GM18868 (cell line): Measurements from ENCODE around the gene ACAD10.
"Not testable (repeated sequence)": the region's sequence is repeated elsewhere in the genome, so short reads cannot be mapped to it uniquely, and the experiment has no call there.

ENCODE experiments used
- ATAC-seq: cut with Tn5 transposase; IDR thresholded peaks from one replicate; pipeline ENCODE4 v1.9.1; 2021; ENCODE audit warnings: mild to moderate bottlenecking, moderate library complexity; ENCODE audit not compliant: unreplicated experiment

The ACAD10 gene

GRCh38 chr12:111686574-111687105 lies 787 bp downstream of the ACAD10 start:
- no peak for ATAC-seq

- no peak for ATAC-seq
These were observed 1.4 kb downstream of the ACAD10 start for GRCh38 chr12:111687255-111687654.

DNA sequence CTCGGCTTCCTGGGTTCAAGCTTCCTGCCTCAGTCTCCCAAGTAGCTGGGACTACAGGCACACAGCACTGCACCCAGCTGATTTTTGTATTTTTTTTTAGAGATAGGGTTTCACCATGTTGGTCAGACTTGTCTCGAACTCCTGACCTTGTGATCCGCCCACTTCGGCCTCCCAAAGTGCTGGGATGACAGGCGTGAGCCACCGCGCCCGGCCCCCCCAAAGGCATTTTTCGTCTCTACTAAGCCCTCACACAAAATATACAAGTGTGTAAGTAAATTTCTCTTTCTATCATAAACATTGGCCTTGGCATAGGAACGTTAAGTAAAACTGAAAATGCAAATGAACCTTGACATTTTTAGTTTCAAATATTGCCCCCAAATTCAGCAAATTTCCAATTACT lies 2.1 kb downstream of the ACAD10 start:
- ATAC-seq, result no peak

DNA sequence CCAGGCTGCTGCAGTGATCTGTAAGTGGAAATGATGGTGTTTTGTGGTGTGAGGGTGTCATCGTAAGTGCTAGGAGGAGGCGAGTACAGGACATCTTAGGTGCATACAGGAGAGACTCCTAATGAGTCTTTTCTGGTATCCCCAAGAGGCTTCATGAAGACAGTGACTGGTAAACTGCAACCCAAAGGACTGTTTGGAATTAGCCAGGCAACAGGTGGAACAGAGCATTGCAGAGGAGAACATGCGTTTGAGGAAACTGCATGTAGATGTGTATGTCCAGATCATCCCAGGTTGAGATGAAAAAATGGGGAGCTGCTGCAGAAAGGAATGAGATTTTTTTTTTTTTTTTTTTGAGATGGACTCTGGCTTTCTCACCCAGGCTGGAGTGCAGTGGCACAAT lies 5.4 kb downstream of the ACAD10 start:
- ATAC-seq, result no peak

- no peak for ATAC-seq
These were observed 6.8 kb downstream of the ACAD10 start for GRCh38 chr12:111692575-111693210.

- no peak for ATAC-seq
These were observed 8.0 kb downstream of the ACAD10 start for GRCh38 chr12:111693818-111694217.

DNA sequence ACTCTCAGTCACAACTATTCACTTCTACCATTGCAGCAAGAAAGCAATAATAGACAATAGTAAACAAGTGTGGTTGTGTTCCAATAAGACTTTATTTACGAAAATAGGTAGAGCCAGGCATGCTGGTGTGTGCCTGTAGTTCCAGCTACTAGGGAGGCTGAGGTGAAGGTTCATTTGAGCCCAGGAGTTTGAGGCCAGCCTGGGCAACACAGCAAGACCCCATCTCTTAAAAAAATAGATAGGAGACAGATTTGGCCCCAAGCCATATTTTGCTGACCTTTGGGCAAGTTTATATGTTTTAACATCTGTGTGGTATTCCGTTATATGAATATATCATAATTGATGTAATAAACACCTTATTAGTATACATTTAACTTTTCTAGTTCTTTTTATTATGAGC lies 14.1 kb downstream of the ACAD10 start:
- ATAC-seq, result no peak

DNA sequence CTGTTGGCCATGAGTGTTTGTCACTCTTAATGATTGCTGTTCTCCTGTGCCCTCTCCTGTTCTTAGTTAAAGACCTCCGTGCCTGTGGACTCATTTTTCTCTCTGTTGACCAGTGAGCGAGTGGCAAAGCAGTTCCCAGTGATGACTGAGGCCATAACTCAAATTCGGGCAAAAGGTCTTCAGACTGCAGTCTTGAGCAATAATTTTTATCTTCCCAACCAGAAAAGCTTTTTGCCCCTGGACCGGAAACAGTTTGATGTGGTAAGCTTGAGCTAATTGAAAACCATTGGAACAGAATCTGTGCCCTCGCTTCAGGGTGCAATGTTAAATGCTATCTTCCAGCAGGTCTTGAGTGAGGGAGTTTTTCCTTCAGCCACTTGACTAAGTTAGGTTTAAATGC lies 19.8 kb downstream of the ACAD10 start:
- ATAC-seq, result no peak

DNA sequence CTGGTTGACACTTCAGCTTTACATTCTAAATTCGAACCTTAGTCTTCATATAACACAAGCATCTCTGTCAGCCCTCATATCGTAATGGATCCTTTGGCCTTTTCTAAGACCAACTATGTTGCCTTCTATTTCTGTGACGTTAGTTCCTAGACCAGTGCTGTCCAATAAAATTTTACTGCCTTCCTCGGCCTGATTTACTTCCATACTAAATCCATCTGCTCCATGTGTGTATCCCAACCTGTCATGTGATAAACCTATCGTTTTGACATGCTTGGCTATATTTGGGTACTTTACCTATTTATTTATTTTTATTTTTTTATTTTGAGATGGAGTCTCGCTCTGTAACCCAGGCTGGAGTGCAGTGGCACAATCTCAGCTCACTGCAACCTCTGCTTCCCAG lies 20.3 kb downstream of the ACAD10 start:
- no peak for ATAC-seq

DNA sequence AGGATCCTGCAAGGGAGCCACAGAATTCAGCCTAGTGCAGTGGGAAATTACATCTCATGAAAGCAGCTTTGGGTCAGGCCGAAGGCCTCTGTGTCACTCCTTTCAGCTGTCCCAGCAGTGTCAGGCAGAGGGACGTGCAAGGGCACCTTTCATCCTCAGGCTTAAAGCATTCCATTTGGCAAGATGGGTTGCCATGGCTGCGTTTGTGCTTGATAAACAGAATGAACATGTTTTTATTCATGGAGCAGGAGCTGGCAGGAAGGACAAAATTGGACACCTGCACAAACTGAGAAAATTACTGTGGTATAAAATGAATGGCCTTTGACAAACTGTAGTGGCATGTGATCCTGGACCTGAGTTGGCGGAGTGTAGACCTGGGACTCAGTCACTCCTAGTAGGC lies 29.4 kb downstream of the ACAD10 start:
- no peak for ATAC-seq

GRCh38 chr12:111719316-111719715 lies 33.5 kb downstream of the ACAD10 start:
- ATAC-seq, result not testable (repeated sequence)

DNA sequence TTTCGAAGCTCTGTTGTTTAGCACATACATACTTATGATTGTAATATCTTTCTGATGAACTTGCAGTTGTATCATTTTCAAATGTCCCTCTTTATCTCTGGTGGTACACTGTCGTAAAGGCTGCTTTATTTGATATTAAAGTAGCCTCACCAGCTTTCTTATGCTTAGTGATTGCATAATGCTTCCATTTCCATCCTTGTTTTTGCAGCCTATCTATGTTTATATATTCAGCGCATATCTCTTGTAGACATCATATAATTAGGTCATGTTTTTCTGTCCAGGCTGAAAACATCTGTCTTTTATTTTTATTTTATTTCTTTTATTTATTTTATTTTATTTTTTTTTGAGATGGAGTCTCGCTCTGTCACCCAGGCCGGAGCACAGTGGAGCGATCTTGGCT lies 34.6 kb downstream of the ACAD10 start:
- ATAC-seq, result no peak

GRCh38 chr12:111723646-111724360 lies 38.0 kb downstream of the ACAD10 start:
- not testable (repeated sequence) for ATAC-seq

DNA sequence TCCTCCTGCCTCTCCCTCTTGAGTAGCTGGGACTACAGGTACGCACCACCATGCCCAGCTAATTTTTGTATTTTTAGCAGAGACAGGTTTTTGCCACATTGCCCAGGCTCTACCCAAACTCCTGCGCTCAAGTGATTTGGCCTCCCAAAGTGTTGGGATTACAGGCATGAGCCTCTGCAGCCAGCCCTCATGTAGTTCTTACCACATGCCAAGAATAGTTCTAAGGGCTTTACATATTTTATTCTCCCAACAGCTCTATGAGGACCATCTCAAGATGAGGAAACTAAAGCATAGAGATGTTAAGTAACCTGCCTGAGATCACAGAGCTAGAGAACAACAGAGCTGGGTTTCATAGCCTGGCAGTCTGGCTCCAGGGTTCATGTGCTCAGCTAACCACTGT lies 42.9 kb downstream of the ACAD10 start:
- no peak for ATAC-seq

DNA sequence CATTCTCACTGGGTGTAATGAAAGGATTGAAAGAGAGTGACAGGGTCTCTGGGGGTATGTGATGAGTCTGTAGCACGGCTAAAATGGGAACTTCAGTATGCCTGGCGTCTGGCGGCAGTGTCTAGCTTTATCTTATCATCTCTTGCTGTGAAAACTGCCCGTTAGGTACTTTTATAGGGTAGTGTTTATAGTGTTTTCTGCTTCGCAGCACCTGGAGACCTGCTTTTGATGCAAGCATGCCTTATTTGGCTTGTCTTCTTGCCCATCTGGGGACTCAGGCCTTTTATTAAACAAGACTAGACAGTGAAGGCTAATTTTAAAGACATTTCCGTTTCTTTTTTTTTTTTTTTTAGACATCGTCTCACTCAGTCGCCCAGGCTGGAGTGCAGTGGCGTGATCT lies 44.6 kb downstream of the ACAD10 start:
- no peak for ATAC-seq

GRCh38 chr12:111732786-111733185 lies 46.9 kb downstream of the ACAD10 start:
- no peak for ATAC-seq

DNA sequence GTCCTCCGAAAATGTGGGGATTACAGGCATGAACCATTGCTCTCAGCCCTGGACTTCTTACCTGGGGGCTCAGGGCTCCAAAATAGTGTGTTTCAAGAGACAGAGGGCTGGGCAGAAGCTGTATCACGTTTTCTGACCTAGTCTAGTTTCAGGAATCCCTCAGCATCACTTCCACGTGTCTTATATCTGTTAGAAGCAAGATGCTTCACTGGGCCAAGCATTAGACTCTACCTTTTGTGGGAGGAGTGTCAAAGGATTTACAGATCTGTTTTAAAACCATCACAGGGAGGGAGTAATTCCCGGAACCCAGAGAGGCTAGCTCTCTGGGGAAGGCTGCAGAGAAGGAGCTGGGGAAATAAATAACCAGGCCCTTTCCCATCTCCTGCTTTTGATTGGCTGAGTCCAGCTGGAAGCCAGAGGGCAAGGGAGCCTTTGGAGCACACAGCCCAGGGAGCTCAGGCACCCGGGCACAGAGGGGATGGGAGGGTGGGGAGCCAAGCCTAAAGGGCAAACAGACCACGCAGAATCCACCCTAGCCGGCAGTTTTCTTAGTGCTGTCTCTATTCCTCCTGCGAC lies 47.6 kb downstream of the ACAD10 start:
- no peak for ATAC-seq

GRCh38 chr12:111739524-111739923 lies 53.7 kb downstream of the ACAD10 start:
- ATAC-seq, result not testable (repeated sequence)

DNA sequence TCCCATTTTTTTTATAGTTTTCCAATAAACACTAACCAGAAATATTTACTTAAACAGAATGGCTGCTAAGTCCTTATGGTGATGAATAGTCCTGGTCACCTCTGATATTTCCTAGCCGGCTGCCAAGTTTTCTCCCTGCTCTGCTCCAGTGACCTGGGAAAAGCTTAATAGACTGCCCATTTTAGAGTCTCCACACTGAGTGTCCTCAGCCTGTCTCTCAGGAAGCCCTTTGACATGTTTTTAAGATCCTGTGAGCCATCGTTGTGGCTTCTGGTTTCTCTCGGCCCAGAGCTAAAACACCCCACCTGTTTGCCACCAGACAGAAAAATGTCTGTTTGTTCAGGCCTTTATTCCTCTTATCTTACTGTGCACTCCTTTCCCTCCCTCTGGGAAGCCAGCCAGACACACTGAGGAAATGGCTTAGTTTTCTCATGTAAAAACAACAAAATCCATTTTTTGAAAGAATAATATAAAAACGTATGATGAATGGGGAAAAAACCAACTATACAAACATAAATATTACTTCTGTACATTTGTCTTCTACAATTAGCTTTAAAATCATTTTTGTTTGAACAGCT lies 55.5 kb downstream of the ACAD10 start:
- no peak for ATAC-seq

DNA sequence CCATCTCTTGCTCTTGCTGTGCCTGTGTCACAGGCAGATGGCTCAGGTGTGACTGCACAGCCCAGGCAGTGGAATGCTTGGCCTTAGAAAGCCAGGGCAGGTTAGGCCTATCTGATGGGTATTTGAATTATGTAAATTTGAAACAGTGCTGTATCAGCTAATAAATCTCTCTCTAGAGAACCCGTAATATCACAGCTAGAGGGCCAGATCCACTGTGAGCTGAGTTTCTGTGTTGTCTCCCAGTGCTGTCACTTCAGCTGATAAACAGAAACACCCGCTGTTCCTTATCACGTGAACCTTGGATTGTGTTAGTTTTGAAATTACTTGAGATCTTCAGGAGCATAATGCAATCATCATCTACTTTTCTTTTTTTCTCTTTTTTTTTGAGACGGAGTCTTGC lies 59.4 kb downstream of the ACAD10 start:
- no peak for ATAC-seq

- no peak for ATAC-seq
These were observed 61.5 kb downstream of the ACAD10 start for GRCh38 chr12:111747333-111747732.

DNA sequence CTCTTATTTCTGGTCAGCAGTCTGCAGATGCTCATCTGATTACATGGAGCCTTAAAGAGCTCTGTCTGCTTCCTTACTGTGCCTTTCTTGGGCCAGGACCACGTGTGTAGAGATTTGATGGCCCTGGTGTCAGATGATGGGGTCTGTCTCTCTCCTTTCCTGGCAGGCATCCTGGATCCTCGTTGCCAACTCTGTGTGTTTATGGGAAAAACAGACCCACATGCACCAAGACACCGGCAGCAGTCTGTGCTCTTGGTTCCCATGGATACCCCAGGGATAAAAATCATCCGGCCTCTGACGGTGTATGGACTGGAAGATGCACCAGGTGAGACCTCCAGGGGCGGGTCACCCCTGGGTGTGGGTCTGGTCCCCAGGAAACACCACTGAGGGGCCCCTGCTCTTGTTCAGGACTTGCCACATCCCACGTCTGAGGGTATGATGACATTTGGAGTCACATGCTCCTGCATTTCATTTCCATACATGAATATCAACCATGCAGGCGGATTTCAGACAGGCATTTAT lies 62.4 kb downstream of the ACAD10 start:
- ATAC-seq, result no peak
